Muscle of leg (tissue), 11 donors: ENCODE results near the gene FZD10. TPM values are rescaled to one million over a fixed set of nuclear protein-coding genes. Genes with fewer than 3 reads are reported as not detected.

Source experiments
- DNase-seq: peaks from one replicate; pipeline ENCODE4 v3.0.0; 2013
- H3K27ac ChIP-seq: one replicate; pipeline ENCODE4 v1.5.1; 2013; ENCODE audit warnings: mild to moderate bottlenecking, low read length, control low read depth
- H3K27me3 ChIP-seq: one replicate; pipeline ENCODE4 v1.6.1; 2013; ENCODE audit warnings: low read length; ENCODE audit not compliant: control insufficient read depth, insufficient read depth
- H3K36me3 ChIP-seq: one replicate; pipeline ENCODE4 v1.6.1; 2013; ENCODE audit warnings: low read length; ENCODE audit not compliant: control insufficient read depth, insufficient read depth
- H3K4me1 ChIP-seq: one replicate; pipeline ENCODE4 v1.6.1; 2013; ENCODE audit warnings: low read length; ENCODE audit not compliant: control insufficient read depth, insufficient read depth
- H3K4me3 ChIP-seq: one replicate; pipeline ENCODE4 v1.5.1; 2013; ENCODE audit warnings: low read length, control low read depth
- H3K9me3 ChIP-seq: replicated peaks from 2 replicates; pipeline ENCODE4 v1.6.1; 2013; ENCODE audit warnings: low read depth, low read length; ENCODE audit not compliant: control insufficient read depth
- WGBS: methylation state at CpG from one replicate; pipeline ENCODE4 v1.1.5; 2013; ENCODE audit warnings: missing lambda C conversion rate; ENCODE audit not compliant: insufficient coverage; 5-methylcytosine and 5-hydroxymethylcytosine counted together
- polyA plus RNA-seq, 8 donors: library from polyadenylated mRNA; unstranded; fragments of 120-200 nt; gene quantifications; one replicate each; pipeline versions ENCODE4 v1.2.1 to v1.2.3, GENCODE V29; 2013; ENCODE audit warnings: inconsistent platforms in 1 of 8, low replicate concordance in 1 of 8; ENCODE audit not compliant: insufficient read length in 8 of 8, insufficient read depth in 1 of 8
- total RNA-seq: library from RNA; stranded (reverse); fragments of 120-200 nt; gene quantifications from one replicate; pipeline ENCODE4 v1.2.4, GENCODE V29; 2013

Gene FZD10
- total and polyA plus RNA-seq, 9 donors: 9.8 to 15.4 (median 12.6) TPM

DNA sequence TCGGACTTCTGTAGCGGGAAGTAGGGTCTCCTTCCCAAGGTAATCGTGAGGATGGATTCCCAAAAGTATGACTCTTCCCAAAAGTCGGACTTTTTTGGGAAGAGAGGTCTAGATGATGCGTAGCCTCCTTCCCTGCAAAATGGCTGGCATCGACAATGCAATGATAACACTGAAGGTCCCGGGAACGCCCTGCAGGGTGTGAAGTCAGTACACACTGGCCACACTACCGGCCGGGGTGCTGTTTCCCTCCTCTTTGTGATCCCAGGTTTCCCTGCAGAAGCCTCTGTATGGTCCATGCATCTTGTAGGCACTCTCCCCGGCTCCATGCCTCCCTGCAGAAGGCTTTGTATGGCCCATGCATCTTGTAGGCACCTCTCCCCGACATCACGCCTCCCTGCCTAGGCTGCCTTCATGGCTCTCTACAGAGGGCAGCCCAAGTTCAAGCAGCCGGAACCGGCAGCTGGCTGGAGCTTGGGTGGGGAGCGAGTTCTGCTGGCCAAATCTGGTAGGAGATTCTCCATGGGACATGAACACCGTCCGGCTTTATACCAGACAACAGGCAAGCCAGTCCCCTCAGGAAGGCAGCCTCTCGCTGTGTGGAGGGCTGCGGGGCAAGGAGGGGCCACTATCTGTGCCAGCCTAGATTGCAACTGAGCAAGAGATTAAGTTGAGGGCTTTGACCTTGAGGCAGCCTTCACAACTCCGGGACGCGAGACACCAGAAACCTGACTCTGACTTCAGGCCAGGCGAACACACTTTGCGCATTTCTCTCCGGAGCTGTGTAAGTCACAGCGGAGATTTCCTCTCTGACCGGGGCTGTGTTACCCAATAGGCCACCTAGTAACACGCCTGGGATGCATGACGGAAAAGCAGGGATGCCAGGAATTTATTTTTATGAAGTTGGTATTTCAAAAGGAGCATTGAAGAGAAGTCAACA lies 23.5 kb downstream of the FZD10 start:
- peaks cover 42% of the 10 kb centered on the region for H3K4me1 ChIP-seq
- 76% methylated on average over 25 of the region's 30 CpGs for WGBS
- peak; percentile 57 for DNase-seq
- H3K27ac ChIP-seq: peak overlapping the region; percentile 79
- H3K9me3 ChIP-seq: no peaks in the 10 kb centered on the region
- no peaks in the 10 kb centered on the region for H3K36me3 ChIP-seq
- H3K4me3 ChIP-seq: no peak overlapping the region
- no peaks in the 10 kb centered on the region for H3K27me3 ChIP-seq

DNA sequence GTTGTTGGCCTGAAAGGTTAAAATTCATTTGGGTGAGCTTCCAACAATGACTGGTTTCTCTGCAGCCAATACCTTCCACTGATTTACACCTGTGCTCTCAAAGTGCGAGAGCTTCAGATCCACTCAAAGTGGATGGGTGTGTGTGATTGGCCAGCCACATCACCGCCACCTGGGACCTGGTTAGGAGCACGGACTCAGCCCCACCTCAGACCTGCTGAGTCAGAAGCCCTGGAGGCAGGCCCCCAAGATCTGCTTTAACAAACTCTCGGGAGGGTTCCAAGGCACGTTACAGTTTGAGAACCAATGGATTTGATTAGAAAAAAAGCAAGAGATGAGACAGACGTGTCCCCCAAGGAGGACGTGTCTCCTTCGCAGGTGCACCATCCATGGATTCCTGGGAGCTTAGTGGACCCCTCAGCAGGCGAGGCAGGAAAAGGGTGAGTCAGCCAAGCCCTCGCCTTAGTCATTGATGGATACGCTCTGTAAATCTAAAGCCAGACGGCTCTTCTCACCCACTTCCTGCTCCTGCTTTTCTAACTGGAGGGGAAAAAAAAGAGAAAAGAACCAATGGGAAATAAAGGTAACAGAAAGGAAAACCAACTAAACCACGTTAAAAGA lies 24.5 kb downstream of the FZD10 start:
- Histone ChIP-seq H3K4me1 (peaks cover 42% of the 10 kb centered on the region), H3K4me3 (no peak overlapping the region), H3K36me3 (no peaks in the 10 kb centered on the region), H3K27ac (peak overlapping the region; percentile 79), H3K27me3 (no peaks in the 10 kb centered on the region), H3K9me3 (no peaks in the 10 kb centered on the region)
- no peak for DNase-seq
- WGBS: 34% methylated on average over 7 of the region's 13 CpGs

DNA sequence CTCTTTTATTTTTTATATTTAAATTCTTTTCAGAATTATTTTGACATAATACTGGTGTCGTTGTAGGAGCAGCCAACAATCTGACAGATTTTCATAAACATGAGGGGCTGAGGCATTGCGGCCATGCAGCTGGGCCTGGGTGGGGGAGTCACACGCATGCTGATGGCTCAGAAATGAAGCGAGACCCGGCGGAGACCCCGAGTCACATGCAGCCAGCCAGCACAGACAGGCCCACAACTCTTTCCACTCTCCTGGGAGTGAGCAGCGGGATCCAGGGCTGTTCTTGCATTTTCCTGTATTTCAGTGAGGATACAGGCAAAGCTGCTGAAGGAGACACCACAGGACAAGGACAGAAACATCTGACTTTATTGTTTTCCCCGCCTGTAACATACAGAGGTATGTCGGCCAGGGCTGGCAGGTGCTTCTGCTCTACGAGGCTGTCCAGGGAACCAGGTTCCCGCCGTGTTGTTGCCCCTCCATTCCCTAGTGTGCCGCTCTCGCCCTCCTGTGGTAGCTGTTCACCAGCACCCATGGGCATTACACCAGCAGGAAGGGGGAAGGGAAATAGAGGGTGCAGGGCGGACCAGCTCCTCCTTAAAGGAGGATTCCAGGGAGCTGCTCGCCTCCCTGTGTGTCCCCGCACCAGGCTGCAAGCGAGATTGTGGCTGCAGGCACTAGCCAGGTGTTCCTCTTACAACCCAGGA lies 30.5 kb downstream of the FZD10 start:
- 56% methylated on average over 10 of the region's 19 CpGs for WGBS
- DNase-seq: no peak
- H3K27me3 ChIP-seq: peaks cover 9% of the 10 kb centered on the region

DNA sequence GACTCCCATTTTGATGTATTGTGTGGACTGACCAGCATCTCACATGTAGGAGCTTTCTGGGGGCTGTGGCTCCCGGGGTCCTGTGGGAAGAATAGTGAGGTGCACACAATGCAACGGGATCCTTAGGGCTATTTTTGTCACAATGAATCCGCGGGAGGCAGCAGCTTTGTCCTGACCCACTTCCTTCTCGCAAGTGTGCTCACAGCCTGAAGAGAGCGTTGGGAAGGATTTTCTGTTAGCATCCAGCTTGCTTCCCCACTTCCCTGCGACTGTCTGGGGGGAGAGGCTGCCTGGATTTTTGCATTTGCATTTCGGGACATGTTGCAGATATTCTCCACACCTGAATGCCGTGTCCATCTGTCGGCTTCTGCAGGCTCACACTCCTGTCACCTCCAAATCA lies 31.9 kb downstream of the FZD10 start:
- H3K27me3 ChIP-seq: peaks cover 11% of the 10 kb centered on the region
- H3K9me3 ChIP-seq: no peaks in the 10 kb centered on the region
- no peaks in the 10 kb centered on the region for H3K36me3 ChIP-seq
- peaks cover 3% of the 10 kb centered on the region for H3K4me1 ChIP-seq
- H3K4me3 ChIP-seq: no peak overlapping the region
- no peak for DNase-seq
- 50% methylated on average over 6 of the region's 10 CpGs for WGBS
- no peak overlapping the region for H3K27ac ChIP-seq

More for the DNA sequence above, 30.5 kb downstream of the FZD10 start:
- Histone ChIP-seq H3K27ac (no peak overlapping the region), H3K4me3 (no peak overlapping the region), H3K4me1 (peaks cover 3% of the 10 kb centered on the region), H3K9me3 (no peaks in the 10 kb centered on the region), H3K36me3 (no peaks in the 10 kb centered on the region)

DNA sequence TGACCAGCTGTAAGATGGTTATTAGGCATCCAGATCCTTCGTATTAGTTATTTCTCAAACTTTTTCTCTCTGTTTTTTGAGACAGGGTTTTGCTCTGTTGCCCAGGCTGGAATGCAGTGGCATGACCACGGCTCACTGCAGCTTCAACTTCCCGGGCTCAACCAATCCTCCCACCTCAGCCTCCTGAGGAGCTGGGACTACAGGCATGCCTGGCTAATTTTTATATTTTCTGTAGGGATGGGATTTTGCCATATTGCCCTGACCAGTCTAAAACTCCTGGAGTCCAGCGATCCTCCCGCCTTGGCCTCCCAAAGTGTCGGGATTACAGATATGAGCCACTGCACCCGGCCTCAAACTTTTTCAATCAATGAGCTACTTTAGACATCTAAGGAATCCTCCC lies 33.1 kb downstream of the FZD10 start:
- H3K4me3 ChIP-seq: no peak overlapping the region
- no peak for DNase-seq
- H3K27me3 ChIP-seq: peaks cover 11% of the 10 kb centered on the region
- H3K9me3 ChIP-seq: no peaks in the 10 kb centered on the region
- no peaks in the 10 kb centered on the region for H3K36me3 ChIP-seq
- WGBS: no CpG with 5 or more reads among the region's 7 CpGs
- peaks cover 3% of the 10 kb centered on the region for H3K4me1 ChIP-seq
- H3K27ac ChIP-seq: no peak overlapping the region

DNA sequence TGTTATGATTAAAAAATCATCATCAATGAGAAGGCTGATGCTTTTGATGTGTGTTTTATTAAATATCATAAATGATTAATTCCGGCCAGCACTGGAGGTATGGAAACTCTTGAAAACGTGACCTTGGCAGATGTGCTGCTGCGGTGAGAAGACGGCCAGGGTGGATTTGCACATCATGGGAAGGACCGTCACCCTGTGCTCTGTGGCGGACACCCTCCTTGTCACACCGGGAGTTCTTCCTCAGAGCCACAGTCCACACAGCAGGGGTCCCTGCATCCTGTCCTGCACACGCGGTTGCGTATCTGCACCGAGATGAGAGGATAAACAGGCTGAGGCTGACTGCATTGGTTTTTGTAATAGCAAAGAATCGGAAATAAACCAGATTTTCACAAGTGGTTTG lies 33.5 kb downstream of the FZD10 start:
- Histone ChIP-seq H3K36me3 (no peaks in the 10 kb centered on the region), H3K27me3 (peaks cover 13% of the 10 kb centered on the region), H3K4me3 (no peak overlapping the region), H3K27ac (no peak overlapping the region), H3K4me1 (peaks cover 3% of the 10 kb centered on the region), H3K9me3 (no peaks in the 10 kb centered on the region)
- no peak for DNase-seq
- WGBS: 71% methylated on average over 9 of the region's 12 CpGs

DNA sequence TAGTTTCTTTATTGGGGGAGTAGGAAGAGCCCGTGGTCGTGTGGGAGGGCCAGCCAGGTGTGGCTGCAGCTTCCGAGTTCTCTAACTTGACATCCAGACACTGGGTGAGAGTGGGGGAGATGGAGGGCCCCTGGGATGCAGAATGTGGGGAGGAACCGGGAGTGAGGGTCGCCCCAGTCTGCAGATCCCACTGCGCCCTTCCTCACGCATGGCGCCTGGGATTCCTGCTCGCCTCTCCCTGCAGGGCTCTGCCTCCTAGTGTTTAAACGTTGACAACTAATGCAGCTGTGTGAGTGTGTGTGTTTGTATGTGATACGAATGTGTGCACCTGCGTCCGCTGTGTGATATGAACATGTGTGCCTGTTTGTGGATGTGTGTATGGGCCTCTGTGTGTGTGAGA lies 34.6 kb downstream of the FZD10 start:
- Histone ChIP-seq H3K4me3 (no peak overlapping the region), H3K4me1 (peaks cover 3% of the 10 kb centered on the region), H3K9me3 (no peaks in the 10 kb centered on the region), H3K27ac (no peak overlapping the region), H3K27me3 (peaks cover 16% of the 10 kb centered on the region), H3K36me3 (no peaks in the 10 kb centered on the region)
- WGBS: 58% methylated on average over 12 of the region's 13 CpGs
- no peak for DNase-seq

DNA sequence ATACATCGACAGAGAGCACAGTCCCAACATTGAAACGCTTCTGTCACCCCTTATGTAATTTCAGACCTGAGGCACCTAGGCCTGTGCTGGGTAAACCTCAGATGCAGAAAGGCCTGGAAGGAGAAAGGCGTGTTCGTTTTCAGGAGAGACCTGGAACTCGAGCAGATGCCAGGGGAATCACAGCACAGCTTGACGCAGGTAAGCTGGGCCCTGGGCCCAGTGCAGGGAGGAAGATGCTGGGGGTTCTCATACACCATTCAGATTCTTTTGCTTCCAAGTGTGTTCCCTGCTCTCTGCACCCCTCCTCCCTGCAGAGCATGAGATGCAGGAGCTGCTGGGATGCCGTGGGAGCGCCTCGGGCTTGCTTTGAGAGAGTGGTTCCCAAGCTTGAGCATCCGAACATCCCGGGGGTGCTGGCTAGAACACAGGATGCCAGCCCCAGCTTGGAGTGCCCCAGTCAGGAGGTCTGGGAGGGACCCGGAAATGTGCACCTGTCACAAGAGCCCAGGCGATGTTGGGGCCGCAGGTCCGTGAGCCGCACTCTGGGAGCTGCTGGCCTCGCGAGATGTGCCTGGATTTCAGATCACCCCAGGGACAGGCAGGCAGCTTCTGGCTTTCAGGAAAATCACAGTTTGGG lies 35.9 kb downstream of the FZD10 start:
- WGBS: 81% methylated on average over 13 of the region's 18 CpGs
- H3K4me3 ChIP-seq: no peak overlapping the region
- H3K36me3 ChIP-seq: no peaks in the 10 kb centered on the region
- H3K27ac ChIP-seq: no peak overlapping the region
- H3K4me1 ChIP-seq: peaks cover 3% of the 10 kb centered on the region
- DNase-seq: no peak
- no peaks in the 10 kb centered on the region for H3K9me3 ChIP-seq
- H3K27me3 ChIP-seq: peaks cover 18% of the 10 kb centered on the region

DNA sequence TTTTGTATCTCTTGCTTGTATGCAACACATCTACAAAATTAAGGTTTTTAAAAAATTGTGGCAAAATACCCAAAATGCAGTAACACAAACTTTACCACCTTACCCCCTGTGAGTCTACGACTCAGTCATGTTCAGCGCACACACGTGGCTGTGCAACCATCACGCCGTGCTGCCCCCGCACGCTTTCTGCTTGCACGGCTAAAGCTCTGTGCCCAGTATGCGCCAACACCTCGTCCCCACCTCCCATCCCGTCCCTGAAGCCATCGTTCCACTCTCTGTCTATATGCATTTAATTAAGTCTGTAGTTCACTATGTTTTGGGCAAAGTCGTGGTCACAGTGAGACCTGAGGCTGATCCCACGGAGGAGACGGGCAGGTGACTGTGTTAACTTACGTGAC lies 36.4 kb downstream of the FZD10 start:
- WGBS: 79% methylated on average over 8 of the region's 16 CpGs

More for the DNA sequence above, 36.4 kb downstream of the FZD10 start:
- H3K4me1 ChIP-seq: peaks cover 3% of the 10 kb centered on the region
- no peak for DNase-seq
- H3K4me3 ChIP-seq: no peak overlapping the region
- no peak overlapping the region for H3K27ac ChIP-seq
- no peaks in the 10 kb centered on the region for H3K9me3 ChIP-seq
- H3K36me3 ChIP-seq: no peaks in the 10 kb centered on the region
- peaks cover 18% of the 10 kb centered on the region for H3K27me3 ChIP-seq
